Measurements from ENCODE around the gene SLC27A2.
A peak's percentile ranks its signal among the peaks of the same experiment; 100 is the strongest.
"Not testable (repeated sequence)": the region's sequence is repeated elsewhere in the genome, so short reads cannot be mapped to it uniquely, and the experiment has no call there.

SLC27A2 gene

DNA sequence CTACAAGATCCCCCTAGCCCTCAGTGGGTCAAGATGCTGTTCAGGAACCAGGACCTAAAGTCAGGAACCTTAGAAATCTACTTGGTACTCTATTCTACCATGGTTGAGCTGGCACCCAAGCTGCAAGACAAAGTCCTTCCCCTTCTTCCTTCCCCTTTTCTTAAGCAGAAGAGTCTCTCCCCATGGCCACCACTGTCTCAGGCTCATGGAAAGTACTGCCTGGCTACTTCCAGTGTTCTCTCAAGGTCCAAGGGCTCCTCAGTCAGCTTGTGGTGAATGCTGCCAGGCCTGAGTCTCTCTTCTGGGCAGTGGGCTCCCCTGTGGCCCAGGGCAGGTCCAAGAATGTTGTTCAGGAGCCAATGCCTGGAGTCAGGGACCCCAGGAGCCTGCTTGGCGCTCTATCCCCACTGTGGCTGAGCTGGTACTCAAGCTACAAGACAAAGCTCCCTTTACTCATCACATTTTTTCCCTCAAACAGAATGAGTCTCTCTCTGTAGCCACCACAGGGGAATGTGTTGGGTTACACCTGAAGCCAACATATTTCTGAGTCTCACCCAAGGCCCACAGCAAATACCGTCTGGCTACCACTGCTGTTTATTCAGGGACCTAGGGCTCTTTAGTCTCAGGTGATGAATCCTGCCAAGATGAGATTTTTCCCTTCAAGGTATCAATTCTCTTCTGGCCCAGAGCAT is 18.1 kb upstream of the SLC27A2 start:
- DNase-seq (ENCODE audit: low read depth in 2 of 2), result no peak

DNA sequence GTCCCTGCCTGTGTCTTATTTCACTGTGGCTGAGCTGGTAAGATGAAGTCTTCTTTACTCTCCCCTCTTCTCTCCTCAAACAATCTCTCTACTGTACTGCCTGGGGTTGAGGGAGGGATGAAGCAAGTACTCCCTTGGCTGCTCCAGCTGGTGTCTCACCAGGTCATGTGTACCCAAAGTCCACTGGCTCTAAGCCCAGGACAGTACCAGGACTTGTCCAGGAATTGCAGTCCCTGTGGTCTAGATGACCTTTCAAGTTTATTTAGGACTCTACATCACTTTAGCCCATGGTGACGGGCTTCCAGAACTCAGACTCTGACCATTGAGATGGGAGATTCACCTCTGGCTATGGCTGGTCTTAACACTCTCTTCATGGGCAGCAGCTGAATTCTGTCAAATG is 17.5 kb upstream of the SLC27A2 start:
- no peak for DNase-seq (ENCODE audit: low read depth in 2 of 2)

DNA sequence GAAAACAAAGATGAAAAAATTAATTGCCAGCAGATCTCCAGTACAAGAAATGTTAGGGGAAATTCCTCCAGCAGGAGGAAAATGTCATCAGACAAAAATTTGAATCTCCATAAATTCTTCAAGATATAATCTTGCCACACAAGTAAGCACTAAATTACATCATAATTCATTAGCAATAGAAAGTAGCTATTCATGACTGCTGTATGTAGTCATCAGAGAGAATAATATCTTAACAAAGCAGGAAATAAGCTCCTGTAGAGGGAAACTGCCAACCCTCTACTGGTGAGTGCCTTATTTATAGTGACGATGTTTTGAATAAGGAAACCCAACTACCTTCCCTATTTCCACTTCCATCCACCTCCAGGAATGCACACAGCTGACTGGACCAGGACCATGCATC is 15.8 kb upstream of the SLC27A2 start:
- no peak for DNase-seq (ENCODE audit: low read depth in 2 of 2)

DNA sequence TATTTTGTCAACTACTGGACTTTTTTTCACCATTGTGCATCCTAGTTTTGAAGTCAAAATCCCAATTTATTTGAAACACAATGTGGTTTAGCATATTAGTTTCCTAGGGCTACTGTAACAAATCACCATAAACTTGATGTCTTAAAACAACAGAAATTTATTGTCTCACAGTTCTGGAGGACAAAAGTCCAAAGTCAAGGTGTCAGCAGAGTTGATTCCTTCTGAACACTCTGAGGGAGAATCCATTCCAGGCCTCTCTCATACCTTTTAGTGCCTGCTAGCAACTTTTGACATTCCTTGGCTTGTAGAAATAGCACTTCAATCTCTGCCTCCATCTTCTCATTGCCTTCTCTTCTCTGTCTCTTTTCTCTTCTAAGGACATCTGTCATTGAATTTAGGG is 14.9 kb upstream of the SLC27A2 start:
- no peak for DNase-seq (ENCODE audit: low read depth in 2 of 2)

DNA sequence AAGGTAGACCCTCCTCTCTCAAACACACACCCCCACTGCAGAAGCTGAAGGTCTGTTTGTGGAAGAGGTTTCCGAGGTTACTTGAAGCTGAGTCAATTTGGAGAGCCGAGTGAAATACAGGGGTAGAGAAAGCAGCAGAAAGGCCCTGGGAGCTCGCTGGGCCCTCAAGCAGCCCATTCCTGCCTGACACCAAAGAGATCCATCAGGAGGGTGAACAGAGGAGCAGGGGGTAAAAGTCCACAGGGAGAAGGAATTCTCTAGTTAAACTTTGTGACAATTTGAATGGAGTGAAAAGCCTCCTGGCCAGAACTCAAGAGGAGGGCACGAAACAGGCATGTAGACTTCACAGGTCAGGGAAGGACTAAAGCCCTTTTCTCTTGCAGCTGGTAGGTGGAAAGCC is 13.6 kb upstream of the SLC27A2 start:
- DNase-seq (ENCODE audit: low read depth in 2 of 2), result no peak

DNA sequence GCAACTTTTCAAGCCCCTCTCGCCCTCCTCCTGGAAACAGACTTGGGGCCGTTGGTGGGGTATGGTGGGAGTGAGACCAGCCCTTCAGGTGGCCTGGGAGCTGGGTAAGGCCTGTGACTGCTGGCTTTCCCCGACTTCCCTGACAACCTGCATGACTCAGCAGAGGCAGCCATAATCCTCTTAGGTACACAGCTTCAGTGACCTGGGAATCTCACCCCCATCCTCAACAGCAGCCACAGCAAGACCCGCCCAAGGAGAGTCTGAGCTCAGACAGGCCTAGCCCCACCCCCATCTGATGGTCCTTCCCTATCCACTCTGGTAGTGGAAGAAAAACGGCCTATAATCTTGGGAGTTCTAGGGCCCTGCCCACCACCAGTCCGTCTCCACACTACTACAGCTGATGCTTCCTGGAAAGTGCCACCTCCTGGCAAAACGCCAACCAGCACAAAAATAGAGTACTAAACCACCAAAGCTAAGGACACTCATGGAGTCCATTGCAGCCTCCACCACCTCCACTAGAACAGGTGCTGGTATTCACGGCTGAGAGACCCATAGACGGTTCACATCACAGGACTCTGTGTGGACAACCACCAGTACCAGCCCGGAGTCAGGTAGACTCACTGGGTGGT is 13.1 kb upstream of the SLC27A2 start:
- no peak for DNase-seq (ENCODE audit: low read depth in 2 of 2)

DNA sequence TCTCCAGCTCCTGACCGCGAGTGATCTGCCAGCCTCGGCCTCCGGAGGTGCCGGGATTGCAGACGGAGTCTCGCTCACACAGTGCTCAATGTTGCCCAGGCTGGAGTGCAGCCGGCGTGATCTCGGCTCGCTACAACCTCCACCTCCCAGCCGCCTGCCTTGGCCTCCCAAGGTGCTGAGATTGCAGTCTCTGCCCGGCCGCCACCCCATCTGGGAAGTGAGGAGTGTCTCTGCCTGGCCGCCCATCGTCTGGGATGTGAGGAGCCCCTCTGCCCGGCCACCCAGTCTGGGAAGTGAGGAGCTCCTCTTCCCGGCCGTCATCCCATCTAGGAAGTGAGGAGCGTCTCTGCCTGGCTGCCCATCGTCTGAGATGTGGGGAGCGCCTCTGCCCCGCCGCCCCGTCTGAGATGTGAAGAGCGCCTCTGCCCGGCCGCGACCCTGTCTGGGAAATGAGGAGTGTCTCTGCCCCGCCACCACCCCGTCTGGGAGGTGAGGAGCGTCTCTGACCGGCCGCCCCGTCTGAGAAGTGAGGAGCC is 9.6 kb upstream of the SLC27A2 start:
- DNase-seq (ENCODE audit: low read depth in 2 of 2), result not testable (repeated sequence)

DNA sequence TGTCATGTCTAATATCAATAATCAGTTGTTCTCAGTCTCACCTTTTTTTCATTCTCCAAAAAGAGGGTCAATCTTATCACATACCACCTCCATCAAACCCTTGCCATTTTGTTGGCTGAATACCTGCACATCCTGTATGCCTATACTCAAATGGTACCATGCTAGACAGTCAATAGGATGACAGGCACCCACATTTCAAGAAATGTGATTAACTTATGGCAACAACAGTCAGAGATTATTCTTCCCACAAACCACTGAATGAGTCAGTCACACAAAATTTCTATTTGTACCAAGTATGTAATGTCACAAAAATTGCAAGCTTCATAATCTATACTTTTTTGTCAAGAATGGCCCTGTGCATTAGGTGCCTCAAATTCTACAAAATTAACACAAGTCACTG is 5.1 kb upstream of the SLC27A2 start:
- DNase-seq (ENCODE audit: low read depth in 2 of 2), result no peak

DNA sequence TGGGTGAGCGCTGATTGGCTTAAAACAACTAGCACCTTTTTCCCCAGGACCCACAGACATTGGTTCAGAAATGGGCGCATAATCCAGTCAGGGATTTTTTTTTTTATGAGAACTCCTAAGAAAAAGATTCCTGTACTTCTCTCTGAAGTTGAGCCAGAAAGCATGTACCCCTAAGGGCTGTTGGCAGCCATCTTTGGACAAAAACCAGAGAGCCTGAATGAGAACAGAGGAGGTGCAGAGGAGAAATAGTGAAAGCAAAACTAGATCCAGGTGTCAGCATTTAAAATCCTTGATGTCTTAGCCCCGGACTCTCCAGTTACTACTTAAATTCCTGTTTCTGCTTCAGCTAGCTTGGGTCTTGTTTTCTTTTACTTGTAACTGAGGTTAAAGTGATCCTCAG is 1.9 kb upstream of the SLC27A2 start:
- no peak for DNase-seq (ENCODE audit: low read depth in 2 of 2)

DNA sequence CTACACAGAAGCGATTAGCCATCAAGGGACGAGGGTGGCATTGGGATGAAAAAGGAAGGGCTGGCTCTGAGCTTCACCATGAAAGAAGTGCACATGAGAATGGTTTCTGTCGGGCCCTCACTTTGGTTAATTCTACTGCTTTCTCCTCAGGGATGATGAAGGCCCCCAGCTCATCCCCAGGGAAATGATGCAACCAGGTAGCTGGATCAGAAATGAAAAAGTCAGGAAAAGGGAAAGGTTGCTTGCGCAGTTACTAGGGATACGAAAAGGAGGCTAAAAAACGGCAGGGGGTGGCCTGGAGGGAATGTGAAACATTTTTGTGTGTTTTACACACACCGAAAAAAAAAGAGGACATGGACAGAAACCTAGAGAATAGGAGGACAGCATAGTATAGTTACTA is 1.4 kb upstream of the SLC27A2 start:
- DNase-seq (ENCODE audit: low read depth in 2 of 2), result no peak

DNA sequence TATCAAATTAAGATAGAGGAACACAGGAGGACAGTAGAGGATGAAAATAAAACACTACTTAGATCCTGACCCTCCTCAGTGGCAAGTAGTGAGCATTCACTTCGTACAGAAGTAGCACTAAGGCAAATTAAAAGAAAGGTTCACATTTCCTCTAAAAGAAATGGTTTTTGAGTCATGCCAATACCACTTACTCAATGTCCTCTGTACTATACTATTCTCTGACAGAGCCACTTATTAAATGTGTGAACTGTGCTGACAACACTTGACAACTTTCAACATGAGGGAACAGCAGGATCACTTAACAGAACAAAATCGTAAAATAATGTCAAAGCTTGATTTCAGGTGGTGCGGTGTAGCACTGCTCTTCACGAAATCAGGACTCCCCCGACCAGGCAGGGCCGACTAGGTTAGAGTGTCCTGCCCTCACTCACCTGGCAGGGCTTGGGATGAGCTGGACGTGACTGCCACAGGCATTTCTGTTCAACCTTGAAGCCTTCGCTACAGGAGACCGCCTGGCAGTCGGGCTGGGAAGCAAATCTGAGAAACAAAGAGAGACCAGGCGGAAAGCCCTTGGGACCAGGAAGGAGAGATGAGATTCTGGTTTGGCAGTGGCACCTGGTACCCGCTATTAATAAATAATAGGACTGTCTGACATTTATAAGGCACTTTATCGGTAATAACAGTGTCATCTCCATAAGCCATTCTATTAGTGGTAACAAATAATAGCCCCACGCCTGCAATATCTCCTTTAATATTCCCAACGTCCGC is 611 bp upstream of the SLC27A2 start:
- DNase-seq (ENCODE audit: low read depth in 2 of 2), result no peak

DNA sequence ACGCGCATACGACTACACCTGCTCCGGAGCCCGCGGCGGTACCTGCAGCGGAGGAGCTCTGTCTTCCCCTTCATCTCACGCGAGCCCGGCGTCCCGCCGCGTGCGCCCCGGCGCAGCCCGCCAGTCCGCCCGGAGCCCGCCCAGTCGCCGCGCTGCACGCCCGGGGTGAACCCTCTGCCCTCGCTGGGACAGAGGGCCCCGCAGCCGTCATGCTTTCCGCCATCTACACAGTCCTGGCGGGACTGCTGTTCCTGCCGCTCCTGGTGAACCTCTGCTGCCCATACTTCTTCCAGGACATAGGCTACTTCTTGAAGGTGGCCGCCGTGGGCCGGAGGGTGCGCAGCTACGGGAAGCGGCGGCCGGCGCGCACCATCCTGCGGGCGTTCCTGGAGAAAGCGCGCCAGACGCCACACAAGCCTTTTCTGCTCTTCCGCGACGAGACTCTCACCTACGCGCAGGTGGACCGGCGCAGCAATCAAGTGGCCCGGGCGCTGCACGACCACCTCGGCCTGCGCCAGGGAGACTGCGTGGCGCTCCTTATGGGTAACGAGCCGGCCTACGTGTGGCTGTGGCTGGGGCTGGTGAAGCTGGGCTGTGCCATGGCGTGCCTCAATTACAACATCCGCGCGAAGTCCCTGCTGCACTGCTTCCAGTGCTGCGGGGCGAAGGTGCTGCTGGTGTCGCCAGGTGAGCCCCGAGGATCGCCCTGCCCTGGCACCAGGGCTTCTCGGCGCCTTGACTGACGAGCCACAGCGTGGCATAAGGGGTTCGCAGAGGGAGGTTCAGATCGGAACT is 420 bp downstream of the SLC27A2 start:
- peak in 1 of 2 donors; percentile 32 for DNase-seq (ENCODE audit: low read depth in 2 of 2)

DNA sequence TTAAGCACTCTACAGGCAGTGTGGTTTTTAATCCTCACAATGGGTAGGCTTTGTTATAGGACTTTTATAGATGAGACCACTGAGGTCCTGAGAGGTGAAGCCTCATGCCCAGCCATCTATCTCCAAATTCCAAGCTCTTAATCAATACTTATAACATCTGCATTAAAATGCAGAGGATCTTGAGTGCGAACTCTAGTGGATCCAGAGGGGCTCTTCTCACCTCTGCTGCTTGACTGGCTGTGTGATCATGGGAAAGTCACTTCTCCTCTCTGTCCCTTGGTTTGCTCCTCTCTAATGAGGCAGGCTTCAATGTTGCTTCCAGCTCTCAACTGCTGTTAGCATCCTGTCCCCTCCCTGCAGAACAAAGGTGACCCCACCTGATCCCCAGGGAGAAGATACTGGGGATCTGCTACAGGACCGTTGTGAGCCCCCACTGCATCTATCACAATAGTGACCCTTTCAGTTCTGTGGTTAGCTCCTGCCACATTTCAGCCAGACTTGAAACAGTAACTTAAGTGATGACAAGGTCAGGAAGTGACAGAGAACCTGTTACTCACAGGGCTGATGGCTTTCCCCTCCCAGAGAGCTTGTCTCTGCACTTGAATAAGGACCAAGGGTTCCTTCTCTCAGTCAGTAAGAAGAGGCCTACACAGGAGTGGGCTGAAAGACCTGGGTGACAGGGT is 1.3 kb downstream of the SLC27A2 start:
- no peak for DNase-seq (ENCODE audit: low read depth in 2 of 2)

DNA sequence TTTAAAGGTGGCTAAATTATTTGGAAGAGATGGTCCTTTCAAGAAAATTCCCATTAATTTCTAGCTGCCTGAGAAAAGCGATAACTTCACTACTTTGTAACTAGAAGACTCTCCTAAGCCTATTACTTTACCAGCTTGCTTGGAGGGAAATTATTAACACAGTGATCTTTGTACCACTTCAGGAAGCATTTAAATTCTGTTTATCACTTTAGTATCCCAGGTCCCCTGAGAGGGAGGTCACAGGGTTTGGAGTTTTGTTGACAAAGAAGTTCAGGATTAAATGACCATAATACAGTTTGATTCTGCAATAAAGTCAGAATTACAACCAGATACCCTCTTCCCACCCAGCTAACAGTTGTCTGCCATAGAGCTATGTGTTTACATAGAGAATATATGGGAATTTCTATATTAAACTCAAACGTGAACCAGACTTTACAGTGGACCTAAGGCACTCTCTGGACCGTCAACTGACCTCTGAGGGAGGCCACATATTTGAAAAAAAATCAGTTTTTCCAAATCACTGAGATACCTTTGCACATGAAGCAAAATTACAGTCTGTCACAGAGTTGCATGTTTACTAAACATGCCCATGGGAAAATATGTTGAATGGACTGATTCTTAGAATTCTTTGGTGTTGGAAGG is 3.0 kb downstream of the SLC27A2 start:
- no peak for DNase-seq (ENCODE audit: low read depth in 2 of 2)

DNA sequence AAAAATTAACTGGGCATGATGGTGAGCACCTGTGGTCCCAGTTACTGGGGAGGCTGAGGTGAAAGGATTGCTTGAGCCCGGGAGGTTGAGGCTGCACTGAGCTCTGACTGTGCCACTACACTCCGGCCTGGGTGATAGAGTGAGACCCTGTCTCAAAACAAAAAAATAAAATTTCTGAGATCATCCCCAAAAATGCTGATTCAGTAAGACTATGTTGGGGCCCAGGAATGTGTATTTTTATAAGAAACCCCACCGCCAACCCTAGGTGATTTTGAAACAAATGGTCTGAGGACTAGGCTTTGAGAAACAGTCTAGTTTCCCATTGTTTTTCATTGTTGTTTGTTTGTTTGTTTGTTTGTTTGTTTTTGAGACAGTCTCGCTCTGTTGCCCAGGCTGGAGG is 4.1 kb downstream of the SLC27A2 start:
- DNase-seq (ENCODE audit: low read depth in 2 of 2), result no peak

DNA sequence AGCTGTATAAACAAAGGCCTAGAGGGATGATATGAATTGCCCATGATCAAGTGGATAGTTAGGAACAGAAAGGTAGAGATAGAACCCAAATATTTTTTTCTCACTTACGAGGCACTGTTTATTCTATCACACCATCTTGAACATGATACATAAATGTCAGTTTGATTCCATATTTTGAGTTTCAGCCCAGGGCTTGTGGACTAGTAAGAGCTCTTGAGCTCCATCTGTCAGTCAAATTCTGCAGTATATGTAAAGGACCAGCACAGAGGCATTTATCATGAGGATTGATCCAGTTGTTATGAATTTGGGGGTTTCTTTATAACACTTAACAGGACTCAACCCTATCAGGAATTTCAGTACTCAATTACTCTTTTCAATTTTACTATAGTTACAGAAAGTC is 4.8 kb downstream of the SLC27A2 start:
- DNase-seq (ENCODE audit: low read depth in 2 of 2), result no peak

DNA sequence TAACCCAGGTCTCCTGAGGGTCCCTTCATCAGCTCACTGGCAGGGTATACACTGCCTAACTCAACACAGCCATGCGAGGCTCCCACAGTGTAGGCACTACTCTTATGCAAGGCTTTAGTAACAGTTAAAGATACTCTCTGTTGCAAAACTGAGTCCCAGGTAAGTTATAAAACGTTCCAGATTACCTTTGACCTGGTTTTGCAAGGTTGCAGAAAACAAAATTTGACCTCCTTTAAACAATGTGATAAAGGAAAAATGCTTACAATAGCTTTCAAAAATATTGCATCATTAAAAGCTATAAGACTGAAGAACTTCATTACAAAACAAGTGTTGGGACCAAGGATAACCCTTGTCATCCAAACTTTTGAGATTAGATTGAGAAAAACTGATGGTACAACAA is 5.5 kb downstream of the SLC27A2 start:
- no peak for DNase-seq (ENCODE audit: low read depth in 2 of 2)

DNA sequence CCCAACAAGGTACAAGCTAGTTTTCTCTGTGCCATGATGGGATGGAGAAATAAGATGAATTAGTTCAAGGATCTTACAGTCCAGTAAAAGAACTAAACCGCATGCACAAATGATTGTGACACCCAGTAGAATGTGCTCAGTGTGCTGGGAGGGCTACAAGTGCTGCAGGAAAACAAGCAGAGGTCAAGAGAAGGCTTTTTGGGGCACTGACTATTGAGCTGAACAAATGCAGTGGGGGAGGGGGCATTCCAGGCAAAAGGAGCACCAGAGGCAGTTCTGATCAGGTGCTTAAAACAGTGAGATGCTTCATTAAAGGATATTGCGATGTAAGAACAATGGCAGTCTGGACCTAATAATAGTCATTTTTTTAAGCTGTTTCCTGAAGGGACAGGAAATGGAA is 6.0 kb downstream of the SLC27A2 start:
- no peak for DNase-seq (ENCODE audit: low read depth in 2 of 2)

DNA sequence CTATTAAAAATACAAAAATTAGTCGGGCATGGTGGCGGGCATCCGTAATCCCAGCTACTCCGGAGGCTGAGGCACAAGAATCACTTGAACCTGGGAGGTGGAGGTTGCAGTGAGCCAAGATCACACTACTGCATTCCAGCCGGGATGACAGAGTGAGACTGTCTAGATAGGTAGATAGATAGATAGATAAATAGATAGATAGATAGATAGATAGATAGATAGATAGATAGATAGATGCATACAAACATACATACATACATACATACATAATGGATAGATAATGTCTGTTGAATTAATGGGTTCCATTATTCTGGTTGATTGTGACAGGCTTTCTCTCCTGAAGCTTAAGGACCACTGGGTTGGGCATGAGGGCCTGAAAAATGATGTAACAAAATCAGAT is 6.8 kb downstream of the SLC27A2 start:
- not testable (repeated sequence) for DNase-seq (ENCODE audit: low read depth in 2 of 2)

DNA sequence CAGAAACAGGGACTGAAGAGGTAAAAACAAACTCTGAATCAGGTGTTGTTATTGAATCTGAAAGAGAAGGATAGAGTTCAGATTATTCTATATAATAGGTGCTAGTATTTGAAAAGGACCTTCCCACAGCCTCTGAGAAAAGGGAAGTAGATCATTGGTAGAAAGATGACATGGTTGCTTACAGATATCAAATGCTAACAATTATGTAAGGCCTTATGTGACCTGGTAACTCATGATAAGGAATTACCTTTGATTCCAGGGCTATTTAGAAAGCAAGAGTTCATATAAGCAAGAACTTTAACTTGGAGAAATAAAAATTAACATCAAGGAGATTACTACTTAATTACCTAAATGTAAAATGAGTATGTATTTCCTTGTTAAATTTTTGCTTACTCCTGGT is 7.6 kb downstream of the SLC27A2 start:
- no peak for DNase-seq (ENCODE audit: low read depth in 2 of 2)

DNA sequence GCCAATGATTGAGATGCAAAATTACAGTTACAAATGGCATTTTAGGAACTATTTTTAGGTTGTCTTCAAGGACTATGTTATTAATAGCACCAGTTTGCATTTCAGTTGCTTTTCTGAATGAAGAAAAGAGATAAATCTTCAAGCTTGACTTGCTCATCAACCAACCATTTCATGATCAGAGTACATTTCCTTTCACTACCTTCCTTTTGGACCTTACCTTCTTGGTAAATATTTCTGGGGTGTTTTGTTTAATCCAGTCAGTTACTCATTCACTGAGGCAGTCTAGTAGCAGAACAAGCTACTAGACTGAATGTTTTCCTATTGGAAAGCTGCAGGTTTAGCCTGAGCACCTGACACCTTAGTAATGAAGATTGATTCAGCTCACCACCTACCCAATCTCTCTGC is 8.2 kb downstream of the SLC27A2 start:
- no peak for DNase-seq (ENCODE audit: low read depth in 2 of 2)

Data from stimulated activated CD4-positive, alpha-beta T cell treated with anti-CD3 and anti-CD28 coated beads, Interleukin-1b, Interleukin-23, amount 100 ng/mL, for 4 hours (primary cell).